Measurements from ENCODE around the gene LTB.

GRCh38 chr6:31534011-31534410 lies 48.2 kb downstream of the LTB start:
- TF ChIP-seq CTCF (IDR thresholded peaks at IDR 0.05) (no peak), EP300 (IDR thresholded peaks at IDR 0.05) (no peak), POLR2AphosphoS5 (IDR thresholded peaks at IDR 0.05) (no peak), POLR2A (IDR thresholded peaks at IDR 0.05) (no peak)
